ENCODE measurements around the gene CD300LG.
"Not testable (repeated sequence)": the region's sequence is repeated elsewhere in the genome, so short reads cannot be mapped to it uniquely, and the experiment has no call there.

Gene CD300LG, protein sequence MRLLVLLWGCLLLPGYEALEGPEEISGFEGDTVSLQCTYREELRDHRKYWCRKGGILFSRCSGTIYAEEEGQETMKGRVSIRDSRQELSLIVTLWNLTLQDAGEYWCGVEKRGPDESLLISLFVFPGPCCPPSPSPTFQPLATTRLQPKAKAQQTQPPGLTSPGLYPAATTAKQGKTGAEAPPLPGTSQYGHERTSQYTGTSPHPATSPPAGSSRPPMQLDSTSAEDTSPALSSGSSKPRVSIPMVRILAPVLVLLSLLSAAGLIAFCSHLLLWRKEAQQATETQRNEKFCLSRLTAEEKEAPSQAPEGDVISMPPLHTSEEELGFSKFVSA

GRCh38 chr17:43846963-43847371 lies at the start of gene CD300LG:
Gene CD300LG (plus strand): TSS chr17:43847176. CDS start chr17:43847217, 41 bp downstream.
- DNase-seq (ENCODE audit: low read depth): no peak

- not testable (repeated sequence) for DNase-seq (ENCODE audit: low read depth)
Observed at GRCh38 chr17:43798024-43798423, 49.0 kb upstream of the CD300LG start.

DNA sequence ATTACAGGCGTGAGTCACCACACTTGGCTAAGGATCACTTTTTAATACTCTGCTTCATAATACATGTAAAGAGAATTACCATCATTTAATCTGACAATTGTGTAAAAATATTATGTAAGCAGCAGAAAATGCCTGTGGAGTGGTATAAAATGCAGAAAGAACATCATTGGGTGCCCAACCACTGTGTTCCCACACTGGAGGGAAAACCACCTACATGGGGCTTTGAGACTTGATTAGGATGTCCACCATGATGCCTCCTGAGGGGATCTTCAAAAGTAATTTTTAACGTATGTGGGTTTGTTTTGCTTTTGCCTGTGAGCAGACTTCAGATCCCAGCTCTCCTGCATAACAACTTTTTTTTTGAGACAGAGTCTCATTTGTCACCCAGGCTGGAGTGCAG lies 47.9 kb upstream of the CD300LG start:
- DNase-seq (ENCODE audit: low read depth): no peak

DNA sequence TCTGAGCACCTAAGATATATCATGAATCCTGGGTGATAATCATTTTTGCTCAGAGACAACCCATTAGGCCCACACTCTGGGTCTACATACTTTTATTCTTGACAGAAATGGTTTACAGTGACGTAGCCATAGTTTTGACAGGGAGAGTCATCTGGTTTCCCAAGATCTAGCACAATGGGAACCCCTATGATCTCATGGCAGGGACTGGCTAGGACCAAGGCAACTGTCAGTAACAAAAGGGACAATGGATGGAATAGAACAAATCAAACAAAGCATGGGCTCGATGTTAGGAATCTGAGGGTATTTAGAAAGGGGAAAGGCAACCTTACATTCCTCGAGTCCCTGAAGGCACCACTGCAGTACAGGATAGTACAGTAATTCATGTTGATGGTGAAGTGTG lies 46.2 kb upstream of the CD300LG start:
- DNase-seq (ENCODE audit: low read depth): no peak

GRCh38 chr17:43801844-43802243 lies 45.1 kb upstream of the CD300LG start:
- no peak for DNase-seq (ENCODE audit: low read depth)

- no peak for DNase-seq (ENCODE audit: low read depth)
Observed at GRCh38 chr17:43803758-43804157, 43.2 kb upstream of the CD300LG start.

DNA sequence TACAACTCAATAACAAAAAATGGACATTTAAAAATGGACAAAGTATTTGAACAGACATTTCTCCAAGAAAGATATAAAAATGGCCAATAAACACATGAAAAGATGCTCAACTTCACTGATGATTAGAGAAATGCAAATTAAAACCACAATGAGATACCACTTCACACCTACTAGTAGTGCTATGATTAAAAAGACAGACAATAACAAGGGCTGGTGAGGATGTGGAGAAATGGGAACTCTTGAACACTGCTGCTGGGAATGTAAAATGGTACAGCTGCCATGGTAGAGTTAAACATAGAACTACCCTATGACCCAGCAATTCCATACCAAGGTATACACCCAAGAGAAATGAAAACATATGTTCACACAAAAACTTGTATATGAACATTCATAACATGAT lies 41.9 kb upstream of the CD300LG start:
- no peak for DNase-seq (ENCODE audit: low read depth)

DNA sequence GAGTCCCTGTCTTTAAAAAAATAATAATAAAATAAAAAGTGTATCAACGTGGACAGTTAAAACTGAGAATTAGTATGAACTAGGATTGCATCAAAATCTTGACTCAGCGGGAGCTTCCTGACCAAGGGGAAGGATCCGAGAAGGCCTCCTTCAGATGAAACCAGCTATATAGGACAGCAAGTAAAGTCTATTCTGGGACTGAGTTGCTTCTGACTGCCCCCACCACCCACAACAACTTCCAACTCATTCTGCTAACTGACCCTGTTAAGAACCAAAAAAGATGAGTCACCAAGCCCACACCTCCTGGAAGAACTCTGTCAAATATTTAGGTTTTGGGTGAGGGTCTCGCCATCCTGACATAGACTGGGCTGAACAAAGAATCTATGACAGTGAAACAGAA lies 38.9 kb upstream of the CD300LG start:
- no peak for DNase-seq (ENCODE audit: low read depth)

DNA sequence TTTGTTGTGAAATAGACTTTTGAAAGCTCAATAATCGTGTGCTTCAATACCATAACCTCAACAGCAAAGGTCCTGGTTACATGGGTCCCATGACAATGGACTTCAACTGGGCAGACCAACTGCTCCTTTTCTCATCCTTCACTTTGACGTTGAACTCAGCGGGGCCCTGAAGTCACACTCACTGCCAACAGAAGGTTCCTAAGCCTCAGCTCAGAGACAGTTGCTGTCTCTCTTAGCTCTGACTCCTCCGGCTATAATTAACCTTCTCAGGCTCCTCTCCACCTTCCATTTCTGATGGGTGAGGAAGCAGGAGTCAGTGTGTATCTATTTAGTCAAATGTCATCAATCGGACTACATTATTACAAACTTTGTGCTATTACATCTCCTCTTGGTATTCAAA lies 37.9 kb upstream of the CD300LG start:
- no peak for DNase-seq (ENCODE audit: low read depth)

- DNase-seq (ENCODE audit: low read depth): no peak
Observed at GRCh38 chr17:43810226-43810715, 36.7 kb upstream of the CD300LG start.

DNA sequence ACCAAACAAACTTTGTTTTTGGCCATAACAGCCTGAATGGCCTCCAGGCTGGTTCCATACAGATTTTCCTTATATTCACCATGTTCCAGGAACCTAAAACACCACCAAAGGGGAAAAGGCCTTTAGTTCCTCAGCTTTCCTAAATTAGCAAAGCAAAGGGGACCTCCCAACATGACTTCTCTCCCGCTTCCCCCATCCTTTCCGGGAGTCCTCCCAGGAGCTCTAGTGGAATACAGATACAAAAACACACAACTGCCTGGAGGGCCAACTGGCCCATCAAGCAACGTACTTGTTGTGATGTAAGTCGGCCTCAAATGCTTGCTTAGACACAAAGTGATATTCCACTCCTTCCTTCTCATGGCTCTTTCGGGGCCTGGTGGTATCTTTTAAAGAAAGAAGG lies 36.2 kb upstream of the CD300LG start:
- no peak for DNase-seq (ENCODE audit: low read depth)

- no peak for DNase-seq (ENCODE audit: low read depth)
Observed at GRCh38 chr17:43812396-43813265, 34.3 kb upstream of the CD300LG start.

- DNase-seq (ENCODE audit: low read depth): no peak
Observed at GRCh38 chr17:43813386-43813785, 33.6 kb upstream of the CD300LG start.

- DNase-seq (ENCODE audit: low read depth): no peak
Observed at GRCh38 chr17:43814026-43814425, 33.0 kb upstream of the CD300LG start.

DNA sequence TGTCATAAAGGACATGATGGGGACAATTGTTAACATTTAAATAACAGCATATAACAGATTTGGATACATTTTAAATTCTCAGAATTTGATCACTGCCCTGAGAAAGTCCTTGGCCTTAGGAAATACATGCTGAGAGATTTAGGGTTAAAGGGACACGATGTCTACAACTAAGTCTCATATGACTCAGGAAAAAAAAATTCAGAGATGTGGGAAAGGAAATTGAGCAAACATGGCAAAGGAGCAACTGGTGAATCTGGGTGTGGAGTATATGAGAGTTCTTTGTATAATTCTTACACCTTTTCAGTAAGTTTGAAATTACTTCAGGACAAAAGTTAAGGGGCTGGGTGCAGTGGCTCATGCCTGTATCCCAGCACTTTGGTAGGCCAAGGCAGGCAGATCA lies 32.3 kb upstream of the CD300LG start:
- DNase-seq (ENCODE audit: low read depth): no peak

GRCh38 chr17:43816336-43817320 lies 30.3 kb upstream of the CD300LG start:
- DNase-seq (ENCODE audit: low read depth): no peak

DNA sequence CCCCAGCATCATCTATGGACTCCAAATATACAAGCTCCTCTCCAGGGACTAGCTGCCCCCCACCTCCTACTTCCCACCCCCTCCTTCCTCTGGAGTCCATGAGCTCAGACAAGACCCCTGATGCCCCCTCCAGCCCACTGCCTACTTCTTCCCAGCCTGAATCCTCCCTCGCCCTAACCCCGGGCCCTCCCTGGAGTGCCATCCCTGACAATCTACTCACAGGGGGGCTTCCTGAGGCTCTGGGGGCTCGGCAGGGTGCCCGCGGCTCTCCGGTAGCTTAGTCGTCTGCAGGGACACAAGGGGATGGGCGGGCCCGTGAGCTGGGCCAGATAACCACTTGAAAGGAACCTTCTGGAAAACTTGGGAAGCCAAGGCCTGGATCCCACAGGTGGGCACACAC lies 29.1 kb upstream of the CD300LG start:
- no peak for DNase-seq (ENCODE audit: low read depth)

- DNase-seq (ENCODE audit: low read depth): no peak
Observed at GRCh38 chr17:43818966-43819365, 28.0 kb upstream of the CD300LG start.

- no peak for DNase-seq (ENCODE audit: low read depth)
Observed at GRCh38 chr17:43820759-43821158, 26.2 kb upstream of the CD300LG start.

DNA sequence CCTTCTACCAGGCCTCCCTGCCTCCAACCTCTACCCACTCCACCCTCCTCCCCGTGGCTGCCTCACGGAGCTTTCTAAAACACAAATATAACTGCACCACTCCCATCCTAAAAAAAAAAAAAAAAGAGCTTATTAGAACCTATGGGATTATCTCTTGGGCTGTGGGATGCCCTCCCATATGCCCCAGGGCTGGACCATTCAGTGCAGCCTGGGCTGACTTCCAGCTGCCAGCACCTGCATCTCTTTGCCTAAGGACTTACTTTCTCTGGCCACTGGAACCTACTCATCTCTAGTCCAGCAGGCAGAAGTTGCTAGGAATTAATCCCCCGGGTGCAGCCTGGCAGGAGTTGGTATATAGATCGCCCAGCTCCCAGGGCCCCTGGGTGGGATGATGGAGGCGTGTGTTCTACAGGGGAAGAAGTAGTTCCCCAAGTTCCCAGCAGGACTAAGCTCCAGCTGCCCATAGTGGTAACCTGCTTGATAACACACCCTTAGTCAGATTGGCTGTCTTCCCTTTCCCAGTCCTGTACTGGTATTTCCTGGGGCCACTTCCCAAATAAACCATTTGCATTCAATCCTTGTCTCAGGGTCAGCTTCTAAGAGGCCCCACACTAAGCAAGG lies 24.3 kb upstream of the CD300LG start:
- no peak for DNase-seq (ENCODE audit: low read depth)

GRCh38 chr17:43823350-43824084 lies 23.5 kb upstream of the CD300LG start:
- DNase-seq (ENCODE audit: low read depth): no peak
